HCT116 (cell line): ENCODE results near the gene LIMD2. TPM values are rescaled to one million over a fixed set of nuclear protein-coding genes. Genes with fewer than 3 reads are reported as not detected.

Experiments
- ATAC-seq: fragments of 200-7000 bp; cut with Tn5 transposase; 2 replicates; pipeline ENCODE4 v1.9.1; 2020; ENCODE audit warnings: mild to moderate bottlenecking, moderate library complexity
- BruUV-seq: library from RNA; stranded (reverse); fragments of 400-500 nt; replicated peaks from 2 replicates; lab custom pipeline; 2021; lab: Mats Ljungman, UMichigan
- CTCF ChIA-PET: fragments of 300-600 bp; sonication (Branson Sonifier 250); formaldehyde crosslinking; loops from one replicate; lab custom pipeline; 2021; ENCODE audit warnings: antibody characterized with exemption; lab: Charles Lee
- POLR2A ChIA-PET: fragments of 300-600, 350-600 bp; sonication (Branson Sonifier 250); formaldehyde crosslinking; loops from one replicate; lab custom pipeline; 2021; ENCODE audit warnings: antibody characterized with exemption; lab: Charles Lee
- RAD21 ChIA-PET, 2 experiments: fragments of 300-600 bp; sonication (Branson Sonifier 250); formaldehyde crosslinking; loops; one replicate each; lab custom pipeline; 2023; ENCODE audit warnings: low total read pairs in 2 of 2; ENCODE audit not compliant: uncharacterized antibody in 2 of 2, unreplicated experiment in 2 of 2, low non-redundant PET in 1 of 2; lab: Charles Lee
- DNase-seq: peaks from one replicate; pipeline ENCODE4 v3.0.0-alpha.2; 2010; ENCODE audit warnings: low read depth, low spot score
- H2AFZ ChIP-seq: fragments of 200-600 bp; shearing (Covaris generic), sonication (generic); 2 replicates; pipeline ENCODE4 v1.6.1; 2017; ENCODE audit warnings: low read depth, mixed run types, mixed read lengths, antibody characterized with exemption, low read length; ENCODE audit not compliant: poor library complexity, severe bottlenecking
- H3K27ac ChIP-seq: 2 replicates; pipeline ENCODE4 v1.5.1; 2012; ENCODE audit warnings: low read depth, low read length
- H3K27me3 ChIP-seq: fragments of 200-600 bp; sonication (generic); 2 replicates; pipeline ENCODE4 v1.6.1; 2016; ENCODE audit warnings: mixed run types, low read length, mixed read lengths; ENCODE audit not compliant: insufficient read depth
- H3K36me3 ChIP-seq, 2 experiments: fragments of 200-500 bp in 1 of 2; fragments of 200-600 bp in 1 of 2; sonication (Bioruptor generic) in 1 of 2; sonication (generic) in 1 of 2; 2 replicates each; pipeline versions ENCODE4 v1.5.1 to v1.6.1; 2014 to 2016; ENCODE audit warnings: low read length in 2 of 2, inconsistent platforms in 1 of 2, mixed read lengths in 1 of 2, mixed run types in 1 of 2; ENCODE audit not compliant: insufficient read depth in 2 of 2, control insufficient read depth in 1 of 2
- H3K4me1 ChIP-seq, 2 experiments: fragments of 200-600 bp in 1 of 2; sonication (generic) in 1 of 2; 2 replicates each; pipeline versions ENCODE4 v1.5.1 to v1.6.1; 2012 to 2017; ENCODE audit warnings: low read length in 2 of 2, inconsistent platforms in 1 of 2, mild to moderate bottlenecking in 1 of 2, mixed read lengths in 1 of 2, mixed run types in 1 of 2, moderate library complexity in 1 of 2; ENCODE audit not compliant: insufficient read depth in 2 of 2, control insufficient read depth in 1 of 2
- H3K4me2 ChIP-seq: fragments of 200-600 bp; sonication (generic); 2 replicates; pipeline ENCODE4 v1.6.1; 2017; ENCODE audit warnings: mixed run types, low read length, mixed read lengths
- H3K4me3 ChIP-seq, 2 experiments: fragments of 200-600 bp in 1 of 2; sonication (generic) in 1 of 2; replicated peaks in 1 of 2; 2 replicates each; pipeline ENCODE4 v1.5.1; 2011 to 2016; ENCODE audit warnings: low read length in 2 of 2, control low read depth in 1 of 2, low read depth in 1 of 2, mild to moderate bottlenecking in 1 of 2, mixed read lengths in 1 of 2, mixed run types in 1 of 2
- H3K79me2 ChIP-seq: fragments of 200-600 bp; sonication (generic); 2 replicates; pipeline ENCODE4 v1.6.1; 2017; ENCODE audit warnings: mild to moderate bottlenecking, mixed run types, low read length, moderate library complexity, mixed read lengths; ENCODE audit not compliant: insufficient read depth
- H3K9ac ChIP-seq: fragments of 200-600 bp; sonication (generic); 2 replicates; pipeline ENCODE4 v1.6.1; 2016; ENCODE audit warnings: low read length, mixed read lengths
- H3K9me2 ChIP-seq: fragments of 200-600 bp; sonication (generic), shearing (Covaris generic); 2 replicates; pipeline ENCODE4 v1.6.1; 2017; ENCODE audit warnings: mixed run types, mild to moderate bottlenecking, moderate library complexity; ENCODE audit not compliant: insufficient read depth
- H3K9me3 ChIP-seq, 2 experiments: fragments of 200-500 bp in 1 of 2; fragments of 200-600 bp in 1 of 2; sonication (Bioruptor generic) in 1 of 2; sonication (generic) in 1 of 2; 2 replicates each; pipeline ENCODE4 v1.6.1; 2014 to 2017; ENCODE audit warnings: low read length in 2 of 2, mixed read lengths in 2 of 2, inconsistent platforms in 1 of 2, low read depth in 1 of 2, mild to moderate bottlenecking in 1 of 2, mixed run types in 1 of 2, moderate library complexity in 1 of 2; ENCODE audit not compliant: control insufficient read depth in 1 of 2, insufficient read depth in 1 of 2
- H4K20me1 ChIP-seq: fragments of 200-600 bp; sonication (generic), shearing (Covaris generic); 2 replicates; pipeline ENCODE4 v1.6.1; 2017; ENCODE audit warnings: mixed run types, mild to moderate bottlenecking, moderate library complexity; ENCODE audit not compliant: insufficient read depth
- CBX3 ChIP-seq: IDR thresholded peaks from 2 replicates; pipeline ENCODE4 v1.6.1; 2012; ENCODE audit warnings: low read depth
- CEBPB ChIP-seq: IDR thresholded peaks from 2 replicates; pipeline ENCODE4 v1.6.1; 2012; ENCODE audit warnings: low read depth
- CTCF ChIP-seq, 3 experiments: fragments of 200-600 bp in 1 of 3; sonication (generic) in 1 of 3; IDR thresholded peaks in 2 of 3; conservative IDR thresholded peaks in 1 of 3; 2 replicates each; pipeline ENCODE4 v1.5.1; 2012 to 2017; ENCODE audit warnings: low read depth in 2 of 3, low read length in 2 of 3, antibody characterized with exemption in 1 of 3, borderline replicate concordance in 1 of 3, control low read depth in 1 of 3, mild to moderate bottlenecking in 1 of 3, mixed read lengths in 1 of 3, mixed run types in 1 of 3, moderate library complexity in 1 of 3; ENCODE audit not compliant: insufficient read depth in 1 of 3
- EGR1 ChIP-seq: IDR thresholded peaks from 2 replicates; pipeline ENCODE4 v1.6.1; 2012; ENCODE audit warnings: low read depth
- ELF1 ChIP-seq: IDR thresholded peaks from 2 replicates; pipeline ENCODE4 v1.6.1; 2012; ENCODE audit warnings: low read depth, borderline replicate concordance
- EZH2 ChIP-seq: fragments of 200-600 bp; sonication (generic); IDR thresholded peaks from 2 replicates; pipeline ENCODE4 v1.6.1; 2017; ENCODE audit warnings: antibody characterized with exemption, mixed run types
- EZH2phosphoT487 ChIP-seq: fragments of 200-600 bp; IDR thresholded peaks from 2 replicates; pipeline ENCODE4 v1.6.1; 2018; ENCODE audit warnings: antibody characterized with exemption, borderline replicate concordance
- FOSL1 ChIP-seq: IDR thresholded peaks from 2 replicates; pipeline ENCODE4 v1.6.1; 2012; ENCODE audit warnings: low read depth
- JUND ChIP-seq: IDR thresholded peaks from 2 replicates; pipeline ENCODE4 v1.6.1; 2012
- MAX ChIP-seq: IDR thresholded peaks from 2 replicates; pipeline ENCODE4 v1.6.1; 2012
- POLR2AphosphoS5 ChIP-seq: IDR thresholded peaks from 2 replicates; pipeline ENCODE4 v1.6.1; 2011; ENCODE audit warnings: mild to moderate bottlenecking, low read depth, low read length, moderate library complexity
- REST ChIP-seq: IDR thresholded peaks from 2 replicates; pipeline ENCODE4 v1.6.1; 2012; ENCODE audit warnings: low read depth
- SP1 ChIP-seq: IDR thresholded peaks from 2 replicates; pipeline ENCODE4 v1.6.1; 2012; ENCODE audit warnings: low read depth
- SRF ChIP-seq: IDR thresholded peaks from 2 replicates; pipeline ENCODE4 v1.6.1; 2012; ENCODE audit warnings: low read depth
- TCF7L2 ChIP-seq: IDR thresholded peaks from 2 replicates; pipeline ENCODE4 v1.7.0; 2011; ENCODE audit warnings: borderline replicate concordance, inconsistent platforms; ENCODE audit not compliant: insufficient read depth, insufficient read length; ENCODE audit errors: extremely low read depth
- YY1 ChIP-seq: IDR thresholded peaks from 2 replicates; pipeline ENCODE4 v1.6.1; 2011; ENCODE audit warnings: low read length, low read depth, moderate library complexity, mild to moderate bottlenecking; ENCODE audit not compliant: insufficient replicate concordance; ENCODE audit errors: extremely low read depth
- ZBTB33 ChIP-seq: IDR thresholded peaks from 2 replicates; pipeline ENCODE4 v1.6.1; 2011; ENCODE audit warnings: mild to moderate bottlenecking, low read length, moderate library complexity; ENCODE audit not compliant: insufficient replicate concordance; ENCODE audit errors: extremely low read depth
- ZFX ChIP-seq: fragments of 450-650 bp; IDR thresholded peaks from 2 replicates; pipeline ENCODE4 v1.6.1; 2017
- ZNF274 ChIP-seq: fragments of 200-500 bp; sonication (Bioruptor generic); IDR thresholded peaks from 2 replicates; pipeline ENCODE4 v1.6.1; 2014; ENCODE audit warnings: mild to moderate bottlenecking, low read depth, low read length, inconsistent platforms
- intact Hi-C: fragments of 100-400 bp; cut with micrococcal nuclease; formaldehyde crosslinking; loops from 2 replicates; pipeline ENCODE4 v1.10.0; 2022
- total RNA-seq: library from RNA; stranded (reverse); gene quantifications from one replicate; pipeline ENCODE4 v1.2.1, GENCODE V29; 2021; ENCODE audit not compliant: unreplicated experiment

LIMD2 gene
- total RNA-seq, 1 experiment from 2014 or later: 8.4 TPM

GRCh38 chr17:63698886-63699637 is 863 bp downstream of the LIMD2 start:
- RAD21 ChIA-PET: no interaction called here
- H3K9me3 ChIP-seq: no peaks in the 10 kb centered on the region
- H3K27ac ChIP-seq: no peak overlapping the region
- no peaks in the 10 kb centered on the region for H3K79me2 ChIP-seq
- BruUV-seq: no TSS peak
- no peak overlapping the region for H2AFZ ChIP-seq
- H3K27me3 ChIP-seq: no peaks in the 10 kb centered on the region
- intact Hi-C loops: loop anchor here (5.0 kb wide), 2 partner anchors 128 to 272 kb away; partner anchors contain the start of genes FTSJ3 and PSMC5
- no peaks in the 10 kb centered on the region for H4K20me1 ChIP-seq
- CTCF ChIA-PET: interaction anchor here (0.7 to 1.2 kb wide), 5 partner anchors 9 to 135 kb away, joined by 3 to 6 read pairs (median 3); no protein-coding TSS in a partner anchor
- DNase-seq (no peak), ATAC-seq (no peak)
- H3K4me1 ChIP-seq: peaks cover 5 to 30% of the 10 kb centered on the region in 2 experiments
- H3K4me2 ChIP-seq: peak overlapping the region; percentile 92
- H3K9ac ChIP-seq: no peak overlapping the region
- H3K9me2 ChIP-seq: no peaks in the 10 kb centered on the region
- peak overlapping the region; percentile 5 to 60; a peak in 3 of 4 replicates for H3K4me3 ChIP-seq
- H3K36me3 ChIP-seq: no peaks in the 10 kb centered on the region
- POLR2A ChIA-PET: no interaction called here
- no peak for TF ChIP-seq EGR1
- no peak for TF ChIP-seq JUND
- no peak for TF ChIP-seq ELF1
- no peak for TF ChIP-seq EZH2
- TF ChIP-seq ZBTB33: no peak
- no peak for TF ChIP-seq EZH2phosphoT487
- TF ChIP-seq ZFX: no peak
- no peak for TF ChIP-seq REST
- no peak for TF ChIP-seq SRF
- no peak for TF ChIP-seq YY1
- TF ChIP-seq FOSL1: no peak
- TF ChIP-seq ZNF274: no peak
- TF ChIP-seq MAX: no peak
- TF ChIP-seq POLR2AphosphoS5: no peak
- no peak for TF ChIP-seq CTCF (IDR thresholded peaks at IDR 0.05 in 2 of 3, conservative IDR thresholded peaks at IDR 0.05 in 1 of 3; ENCODE audit: borderline replicate concordance in 1 of 3, insufficient read depth in 1 of 3, low read depth in 2 of 3, low read length in 2 of 3)
- no peak for TF ChIP-seq SP1
- TF ChIP-seq CEBPB: no peak
- TF ChIP-seq CBX3: no peak
- TF ChIP-seq TCF7L2: no peak
